H1 (cell line): ENCODE measurements around the gene SLC13A2. TPM values are rescaled to one million over a fixed set of nuclear protein-coding genes. Genes with fewer than 3 reads are reported as not detected.

ENCODE experiments used
- CTCF ChIA-PET: fragments of 300-600 bp; sonication (Branson Sonifier 250); formaldehyde crosslinking; loops from one replicate; lab custom pipeline; 2021; ENCODE audit not compliant: partially characterized antibody; lab: Charles Lee
- POLR2A ChIA-PET: fragments of 300-600 bp; sonication (Branson Sonifier 250); formaldehyde crosslinking; loops from one replicate; lab custom pipeline; 2021; ENCODE audit warnings: inconsistent platforms; ENCODE audit not compliant: partially characterized antibody; lab: Charles Lee
- DNase-seq, 2 experiments: peaks; one replicate each; pipeline versions ENCODE4 v3.0.0 to v3.0.0-alpha.2; 2010 to 2022; ENCODE audit warnings: low spot score in 2 of 2, low read depth in 1 of 2, mixed read lengths in 1 of 2
- FAIRE-seq: peaks from 2 replicates; lab custom pipeline; 2011; peaks lifted over from hg19 to GRCh38; lab: Jason Lieb, UNC
- H2AFZ ChIP-seq: 2 replicates; pipeline ENCODE4 v1.8.1; 2012; ENCODE audit warnings: low read length, inconsistent platforms
- H2AK5ac ChIP-seq: 2 replicates; pipeline ENCODE4 v1.6.1; 2013; ENCODE audit warnings: low read depth, low read length
- H2BK120ac ChIP-seq: replicated peaks from 2 replicates; pipeline ENCODE3; 2013; ENCODE audit warnings: low read depth, low read length, inconsistent platforms
- H2BK12ac ChIP-seq: 2 replicates; pipeline ENCODE4 v1.6.1; 2013; ENCODE audit warnings: low read depth, low read length
- H2BK15ac ChIP-seq: 2 replicates; pipeline ENCODE4 v1.6.1; 2013; ENCODE audit warnings: low read length
- H2BK20ac ChIP-seq: 2 replicates; pipeline ENCODE4 v1.6.1; 2013; ENCODE audit warnings: low read length
- H2BK5ac ChIP-seq: 2 replicates; pipeline ENCODE4 v1.6.1; 2013; ENCODE audit warnings: low read depth, low read length
- H3K14ac ChIP-seq: 2 replicates; pipeline ENCODE4 v1.6.1; 2013; ENCODE audit warnings: inconsistent platforms; ENCODE audit not compliant: insufficient read length
- H3K18ac ChIP-seq: 2 replicates; pipeline ENCODE4 v1.6.1; 2013; ENCODE audit warnings: low read length; ENCODE audit errors: extremely low read depth
- H3K23ac ChIP-seq: 2 replicates; pipeline ENCODE4 v1.6.1; 2013; ENCODE audit warnings: inconsistent platforms; ENCODE audit not compliant: insufficient read length
- H3K23me2 ChIP-seq: 2 replicates; pipeline ENCODE4 v1.6.1; 2013; ENCODE audit warnings: low read depth, low read length
- H3K27ac ChIP-seq: 2 replicates; pipeline ENCODE4 v1.6.1; 2011; ENCODE audit warnings: low read depth, low read length, inconsistent platforms
- H3K27me3 ChIP-seq, 4 experiments: replicated peaks in 1 of 4; 1 replicate in 1 of 4; 2 replicates in 3 of 4; pipeline versions ENCODE4 v1.6.1 to v1.8.1; 2011 to 2013; ENCODE audit warnings: low read length in 3 of 4, mild to moderate bottlenecking in 3 of 4, inconsistent platforms in 2 of 4, mixed read lengths in 2 of 4, moderate library complexity in 1 of 4; ENCODE audit not compliant: control insufficient read depth in 3 of 4, insufficient read depth in 3 of 4; ENCODE audit errors: extremely low read depth in 1 of 4
- H3K36me3 ChIP-seq, 4 experiments: 2 replicates each; pipeline versions ENCODE4 v1.6.1 to v1.8.1; 2011 to 2013; ENCODE audit warnings: mild to moderate bottlenecking in 4 of 4, low read length in 3 of 4, moderate library complexity in 2 of 4, control low read depth in 1 of 4, inconsistent platforms in 1 of 4; ENCODE audit not compliant: insufficient read depth in 4 of 4, control insufficient read depth in 2 of 4
- H3K4ac ChIP-seq: replicated peaks from 2 replicates; pipeline ENCODE3; 2013; ENCODE audit warnings: low read length, low read depth, mixed read lengths, inconsistent platforms; ENCODE audit not compliant: insufficient read length
- H3K4me1 ChIP-seq, 4 experiments: replicated peaks in 1 of 4; 1 replicate in 1 of 4; 2 replicates in 3 of 4; pipeline versions ENCODE4 v1.6.1 to v1.8.1; 2011 to 2013; ENCODE audit warnings: low read length in 3 of 4, inconsistent platforms in 2 of 4, mixed read lengths in 1 of 4; ENCODE audit not compliant: insufficient read depth in 4 of 4, control insufficient read depth in 3 of 4
- H3K4me2 ChIP-seq, 2 experiments: 2 replicates each; pipeline versions ENCODE4 v1.6.1 to v1.8.1; 2011 to 2013; ENCODE audit warnings: low read depth in 2 of 2, low read length in 2 of 2, control low read depth in 1 of 2, inconsistent platforms in 1 of 2, mild to moderate bottlenecking in 1 of 2; ENCODE audit not compliant: insufficient read depth in 1 of 2
- H3K4me3 ChIP-seq, 4 experiments: fragments of 200-600, 300-600 bp in 1 of 4; sonication (generic), shearing (Covaris generic), sonication (Bioruptor Twin) in 1 of 4; 2 replicates each; pipeline versions ENCODE4 v1.5.1 to v1.8.1; 2011 to 2016; ENCODE audit warnings: low read length in 4 of 4, low read depth in 3 of 4, control low read depth in 2 of 4, inconsistent platforms in 2 of 4, mild to moderate bottlenecking in 2 of 4, mixed read lengths in 1 of 4, moderate library complexity in 1 of 4; ENCODE audit not compliant: insufficient read depth in 2 of 4; ENCODE audit errors: extremely low read depth in 1 of 4
- H3K56ac ChIP-seq: replicated peaks from 2 replicates; pipeline ENCODE3; 2013; ENCODE audit warnings: low read depth, mild to moderate bottlenecking, mixed read lengths, low read length, inconsistent platforms; ENCODE audit not compliant: insufficient read length
- H3K79me1 ChIP-seq: 2 replicates; pipeline ENCODE4 v1.6.1; 2013; ENCODE audit warnings: low read depth, low read length, control low read depth
- H3K79me2 ChIP-seq, 2 experiments: 2 replicates each; pipeline versions ENCODE4 v1.6.1 to v1.8.1; 2012 to 2013; ENCODE audit warnings: low read length in 2 of 2, mild to moderate bottlenecking in 2 of 2, inconsistent platforms in 1 of 2; ENCODE audit not compliant: insufficient read depth in 2 of 2, control insufficient read depth in 1 of 2
- H3K9ac ChIP-seq, 4 experiments: replicated peaks in 1 of 4; 1 replicate in 1 of 4; 2 replicates in 3 of 4; pipeline versions ENCODE4 v1.6.1 to v1.8.1; 2011 to 2013; ENCODE audit warnings: low read depth in 3 of 4, low read length in 3 of 4, control low read depth in 2 of 4, mild to moderate bottlenecking in 2 of 4, moderate library complexity in 2 of 4, inconsistent platforms in 1 of 4; ENCODE audit errors: extremely low read depth in 1 of 4
- H3K9me3 ChIP-seq, 2 experiments: 2 replicates each; pipeline versions ENCODE4 v1.6.1 to v1.8.1; 2012 to 2013; ENCODE audit warnings: mild to moderate bottlenecking in 2 of 2, moderate library complexity in 2 of 2, control low read depth in 1 of 2, inconsistent platforms in 1 of 2, low read depth in 1 of 2, low read length in 1 of 2, mixed read lengths in 1 of 2; ENCODE audit not compliant: insufficient read depth in 2 of 2
- H4K20me1 ChIP-seq, 2 experiments: replicated peaks in 1 of 2; 2 replicates each; pipeline versions ENCODE3 to v1.8.1; 2011 to 2013; ENCODE audit warnings: inconsistent platforms in 2 of 2, low read length in 2 of 2, mild to moderate bottlenecking in 1 of 2; ENCODE audit not compliant: insufficient read depth in 2 of 2, control insufficient read depth in 1 of 2
- H4K5ac ChIP-seq: 2 replicates; pipeline ENCODE4 v1.6.1; 2013; ENCODE audit warnings: low read length, low read depth, mixed read lengths, inconsistent platforms; ENCODE audit not compliant: insufficient read length
- H4K8ac ChIP-seq: 2 replicates; pipeline ENCODE4 v1.8.0; 2013; ENCODE audit warnings: mild to moderate bottlenecking, moderate library complexity, low read length, inconsistent platforms; ENCODE audit not compliant: insufficient read depth; ENCODE audit errors: extremely low read depth
- H4K91ac ChIP-seq: replicated peaks from 2 replicates; pipeline ENCODE3; 2013; ENCODE audit warnings: low read length, mixed read lengths, inconsistent platforms; ENCODE audit not compliant: insufficient read length
- CHD2 ChIP-seq: IDR thresholded peaks from 2 replicates; pipeline ENCODE4 v1.6.1; 2012; ENCODE audit warnings: low read length, improper control_type of control experiment
- CREB1 ChIP-seq: IDR thresholded peaks from 2 replicates; pipeline ENCODE4 v1.6.1; 2012; ENCODE audit warnings: inconsistent platforms
- EP300 ChIP-seq, 2 experiments: IDR thresholded peaks; 1 replicate in 1 of 2; 2 replicates in 1 of 2; pipeline ENCODE4 v1.6.1; 2011 to 2012; ENCODE audit warnings: low read depth in 2 of 2, low read length in 2 of 2, mild to moderate bottlenecking in 2 of 2, borderline replicate concordance in 1 of 2, inconsistent platforms in 1 of 2, moderate library complexity in 1 of 2
- JUN ChIP-seq: IDR thresholded peaks from 2 replicates; pipeline ENCODE4 v1.6.1; 2011; ENCODE audit warnings: low read depth, mild to moderate bottlenecking, improper control_type of control experiment, low read length
- NRF1 ChIP-seq: IDR thresholded peaks from 2 replicates; pipeline ENCODE4 v1.6.1; 2011; ENCODE audit warnings: mild to moderate bottlenecking, low read depth, low read length, improper control_type of control experiment
- RNF2 ChIP-seq: fragments of 200-900, 300-1000 bp; sonication (generic); IDR thresholded peaks from 2 replicates; pipeline ENCODE4 v1.7.1; 2016; ENCODE audit warnings: borderline replicate concordance, low read depth, mild to moderate bottlenecking, antibody characterized with exemption, low read length; ENCODE audit not compliant: poor library complexity, severe bottlenecking; ENCODE audit errors: missing control alignments
- SIN3A ChIP-seq, 2 experiments: IDR thresholded peaks in 1 of 2; conservative IDR thresholded peaks in 1 of 2; 2 replicates each; pipeline ENCODE4 v1.6.1; 2011 to 2012; ENCODE audit warnings: low read length in 2 of 2, improper control_type of control experiment in 1 of 2, low read depth in 1 of 2, mild to moderate bottlenecking in 1 of 2
- TAF1 ChIP-seq: IDR thresholded peaks from 2 replicates; pipeline ENCODE4 v1.6.1; 2011; ENCODE audit warnings: mild to moderate bottlenecking, low read depth, low read length
- TAF7 ChIP-seq: optimal IDR thresholded peaks from 2 replicates; pipeline ENCODE3; 2011; ENCODE audit warnings: low read depth, mild to moderate bottlenecking, inconsistent platforms, low read length, moderate library complexity, borderline replicate concordance
- TEAD4 ChIP-seq: IDR thresholded peaks from 2 replicates; pipeline ENCODE4 v1.6.1; 2012; ENCODE audit warnings: low read depth, low read length, inconsistent platforms, mixed read lengths
- ZNF274 ChIP-seq: IDR thresholded peaks from 2 replicates; pipeline ENCODE4 v1.7.0; 2012; ENCODE audit warnings: low read length, borderline replicate concordance; ENCODE audit errors: extremely low read depth
- WGBS, 2 experiments: shearing (Covaris generic) in 1 of 2; methylation state at CpG; one replicate each; pipeline versions ENCODE4 v1.1.6 to v1.1.7; 2013 to 2015; ENCODE audit warnings: low lambda C conversion rate in 2 of 2, mixed read lengths in 2 of 2, inconsistent platforms in 1 of 2, low coverage in 1 of 2, missing lambda C conversion rate in 1 of 2; ENCODE audit not compliant: insufficient replicate concordance in 2 of 2, insufficient coverage in 1 of 2, insufficient read length in 1 of 2; ENCODE audit errors: extremely low coverage in 1 of 2, missing lambda C conversion rate in 1 of 2; 5-methylcytosine and 5-hydroxymethylcytosine counted together
- polyA plus RNA-seq, 7 experiments: library from polyadenylated mRNA; depleted of rRNA in 3 of 7; stranded (reverse) in 5 of 7; unstranded in 2 of 7; fragments of >200 nt in 5 of 7; fragments of 200-250 nt in 2 of 7; gene quantifications; 1 replicate in 5 of 7; 2 replicates in 1 of 7; 4 replicates in 1 of 7; pipeline versions ENCODE4 v1.2.1 to v1.2.3, GENCODE V29; 2011 to 2013; ENCODE audit warnings: missing spikeins in 2 of 7, mixed read lengths in 2 of 7
- total RNA-seq: library from RNA; stranded (reverse); fragmentation: NEBNext Ultra II Directional; extraction: Animal tissue kit (Norgen Biotek cat#: 25700); gene quantifications from 2 replicates; pipeline ENCODE4 v1.2.1, GENCODE V29; 2021
- TF ChIP-seq, protein P1 (sequence below): IDR thresholded peaks from 2 replicates; pipeline ENCODE4 v1.6.1; 2012; ENCODE audit warnings: inconsistent platforms

Gene SLC13A2
- total and polyA plus RNA-seq, 2 of the 8 experiments (the other 6 are each of a cell fraction or from before 2014, with no cell fraction given), result not detected

DNA sequence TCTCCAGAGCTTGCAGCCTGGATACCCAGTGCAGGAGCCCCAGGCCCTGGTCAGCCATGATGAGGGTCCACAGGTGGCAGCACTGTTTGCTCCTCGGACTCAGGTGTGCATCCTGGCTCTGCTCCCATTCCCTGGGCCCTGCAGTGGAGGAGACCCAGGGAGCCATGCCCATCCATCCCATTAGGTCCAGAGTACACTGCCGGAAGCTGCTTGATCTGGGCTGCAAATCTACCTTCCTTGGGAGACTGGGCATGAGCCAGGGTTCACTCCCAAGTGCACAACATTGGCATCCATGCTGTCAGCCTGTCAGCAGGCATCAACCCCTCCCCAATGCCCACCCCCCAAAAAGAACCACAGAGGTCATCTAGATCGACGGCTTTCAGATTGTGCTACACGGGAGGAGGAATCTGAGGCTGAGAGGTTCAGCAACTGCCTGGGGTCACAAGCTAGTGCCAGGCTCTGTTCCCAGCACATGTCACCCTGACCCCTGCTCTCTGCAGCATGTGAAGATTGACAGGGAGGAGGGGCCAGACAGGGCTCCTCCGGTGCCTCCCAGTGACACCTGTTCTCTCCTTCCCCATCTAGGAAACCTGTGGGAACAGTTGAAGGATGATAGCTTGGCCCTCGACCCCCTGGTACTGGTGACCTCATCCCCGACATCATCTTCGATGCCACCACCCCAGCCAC is 63.2 kb downstream of the SLC13A2 start:
- Histone ChIP-seq H3K27me3 (no peaks in the 10 kb centered on the region), H3K36me3 (no peaks in the 10 kb centered on the region), H3K23me2 (no peaks in the 10 kb centered on the region), H3K27ac (no peak overlapping the region), H3K14ac (no peak overlapping the region), H4K91ac (no peak overlapping the region), H2AFZ (no peak overlapping the region), H3K4ac (no peak overlapping the region), H4K5ac (no peak overlapping the region), H2BK120ac (no peak overlapping the region), H2BK15ac (no peak overlapping the region), H2BK5ac (no peak overlapping the region), H2AK5ac (no peak overlapping the region), H3K9me3 (no peaks in the 10 kb centered on the region), H2BK12ac (no peak overlapping the region), H3K18ac (no peak overlapping the region), H3K56ac (no peak overlapping the region), H3K4me2 (no peak overlapping the region), H3K79me2 (no peaks in the 10 kb centered on the region), H2BK20ac (no peak overlapping the region), H3K4me1 (peaks cover 0 to 5% (median 0%) of the 10 kb centered on the region in 4 experiments; a peak in 2 of 7 replicates), H4K20me1 (no peaks in the 10 kb centered on the region), H4K8ac (no peak overlapping the region), H3K23ac (no peak overlapping the region), H3K4me3 (no peak overlapping the region), H3K9ac (no peak overlapping the region), H3K79me1 (no peaks in the 10 kb centered on the region)
- ChIA-PET POLR2A (interaction anchor here (1.4 kb wide), 1 partner anchor 29 kb away, joined by 4 read pairs; no protein-coding TSS in a partner anchor), CTCF (interaction anchor here (0.6 to 18.4 kb wide), 15 partner anchors 10 to 121 kb away, joined by 3 to 547 read pairs (median 4); partner anchors contain the start of gene FOXN1)
- 82% methylated on average over 9 of the region's 9 CpGs; no CpG with 5 or more reads in 1 of the 2 experiments for WGBS, 2 experiments
- DNase-seq (no peak), FAIRE-seq (no peak)
- no peak for TF ChIP-seq EP300 (IDR thresholded peaks at IDR 0.05; ENCODE audit: borderline replicate concordance in 1 of 2, low read depth in 2 of 2, low read length in 2 of 2)
- no peak for TF ChIP-seq SIN3A (conservative IDR thresholded peaks at IDR 0.05 in 1 of 2, IDR thresholded peaks at IDR 0.05 in 1 of 2; ENCODE audit: low read depth in 1 of 2, low read length in 2 of 2)
- no peak for TF ChIP-seq JUN
- no peak for TF ChIP-seq TEAD4
- no peak for TF ChIP-seq NRF1
- TF ChIP-seq, protein P1, sequence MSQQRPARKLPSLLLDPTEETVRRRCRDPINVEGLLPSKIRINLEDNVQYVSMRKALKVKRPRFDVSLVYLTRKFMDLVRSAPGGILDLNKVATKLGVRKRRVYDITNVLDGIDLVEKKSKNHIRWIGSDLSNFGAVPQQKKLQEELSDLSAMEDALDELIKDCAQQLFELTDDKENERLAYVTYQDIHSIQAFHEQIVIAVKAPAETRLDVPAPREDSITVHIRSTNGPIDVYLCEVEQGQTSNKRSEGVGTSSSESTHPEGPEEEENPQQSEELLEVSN, result no peak
- no peak for TF ChIP-seq TAF1
- TF ChIP-seq ZNF274, result no peak
- no peak for TF ChIP-seq TAF7
- no peak for TF ChIP-seq CHD2
- no peak for TF ChIP-seq RNF2
- TF ChIP-seq CREB1, result no peak
